NOMO-1 treated with DMSO at 0.1 percent for 48 hours (cell line): ENCODE measurements around the gene LBH.

Experiments used
- DNase-seq: peaks from one replicate; lab custom pipeline; 2025; ENCODE audit not compliant: unreplicated experiment; lab: John Stamatoyannopoulos, UW

Gene LBH

GRCh38 chr2:30300456-30301221, 69.3 kb downstream of the LBH start:
- DNase-seq: no peak

DNA sequence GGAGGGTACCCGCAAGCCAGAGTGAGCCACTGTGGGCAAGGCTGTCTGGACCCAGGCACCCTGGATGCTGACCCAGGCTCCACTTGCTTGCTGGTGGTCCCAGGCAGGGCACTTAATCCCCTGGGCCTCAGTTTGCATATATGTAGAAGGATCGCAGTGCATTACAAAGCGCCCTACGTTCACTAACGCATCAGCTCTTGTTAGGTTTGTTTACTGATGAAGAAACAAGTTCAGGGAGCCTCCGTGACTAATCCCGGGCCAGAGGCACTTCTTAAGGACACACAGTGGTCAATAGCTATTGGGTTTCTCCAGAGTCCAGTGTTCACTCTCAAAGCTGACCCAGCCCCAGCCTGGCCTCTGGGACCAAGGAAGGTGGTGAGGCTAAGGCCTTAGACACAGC, 70.2 kb downstream of the LBH start:
- no peak for DNase-seq

GRCh38 chr2:30302566-30302965, 71.2 kb downstream of the LBH start:
- DNase-seq: no peak

GRCh38 chr2:30303095-30303494, 71.8 kb downstream of the LBH start:
- DNase-seq: no peak

GRCh38 chr2:30305235-30305634, 73.9 kb downstream of the LBH start:
- no peak for DNase-seq

- DNase-seq: no peak
Observed at GRCh38 chr2:30306522-30306921, 75.2 kb downstream of the LBH start.

- no peak for DNase-seq
Observed at GRCh38 chr2:30308280-30308679, 76.9 kb downstream of the LBH start.
